SU-DHL-6 (cell line): ENCODE measurements around the gene KAT8.

Source experiments
- EZH2phosphoT487 ChIP-seq: fragments of 200-600 bp; sonication (generic), shearing (Covaris generic); conservative IDR thresholded peaks from 2 replicates; pipeline ENCODE4 v1.6.1; 2018; ENCODE audit warnings: mild to moderate bottlenecking, antibody characterized with exemption, low read length, moderate library complexity, mixed read lengths
- TF ChIP-seq, protein P1 (sequence below): fragments of 200-600 bp; sonication (generic); IDR thresholded peaks from one replicate; pipeline ENCODE4 v1.5.1; 2017; ENCODE audit warnings: antibody characterized with exemption, mild to moderate bottlenecking, low read length, moderate library complexity; ENCODE audit not compliant: insufficient read depth, poor library complexity, severe bottlenecking

- no peak for TF ChIP-seq EZH2phosphoT487
- TF ChIP-seq, protein P1, sequence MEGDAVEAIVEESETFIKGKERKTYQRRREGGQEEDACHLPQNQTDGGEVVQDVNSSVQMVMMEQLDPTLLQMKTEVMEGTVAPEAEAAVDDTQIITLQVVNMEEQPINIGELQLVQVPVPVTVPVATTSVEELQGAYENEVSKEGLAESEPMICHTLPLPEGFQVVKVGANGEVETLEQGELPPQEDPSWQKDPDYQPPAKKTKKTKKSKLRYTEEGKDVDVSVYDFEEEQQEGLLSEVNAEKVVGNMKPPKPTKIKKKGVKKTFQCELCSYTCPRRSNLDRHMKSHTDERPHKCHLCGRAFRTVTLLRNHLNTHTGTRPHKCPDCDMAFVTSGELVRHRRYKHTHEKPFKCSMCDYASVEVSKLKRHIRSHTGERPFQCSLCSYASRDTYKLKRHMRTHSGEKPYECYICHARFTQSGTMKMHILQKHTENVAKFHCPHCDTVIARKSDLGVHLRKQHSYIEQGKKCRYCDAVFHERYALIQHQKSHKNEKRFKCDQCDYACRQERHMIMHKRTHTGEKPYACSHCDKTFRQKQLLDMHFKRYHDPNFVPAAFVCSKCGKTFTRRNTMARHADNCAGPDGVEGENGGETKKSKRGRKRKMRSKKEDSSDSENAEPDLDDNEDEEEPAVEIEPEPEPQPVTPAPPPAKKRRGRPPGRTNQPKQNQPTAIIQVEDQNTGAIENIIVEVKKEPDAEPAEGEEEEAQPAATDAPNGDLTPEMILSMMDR, result no peak
These were observed 32.7 kb upstream of the KAT8 start for GRCh38 chr16:31084584-31085302.
